HG02970 (cell line): ENCODE measurements around the gene TSPAN9.

Experiments used
- ATAC-seq: cut with Tn5 transposase; IDR thresholded peaks from one replicate; pipeline ENCODE4 v1.9.1; 2021; ENCODE audit warnings: mild to moderate bottlenecking, moderate library complexity, moderate number of reproducible peaks; ENCODE audit not compliant: unreplicated experiment, low FRiP score

Gene TSPAN9

DNA sequence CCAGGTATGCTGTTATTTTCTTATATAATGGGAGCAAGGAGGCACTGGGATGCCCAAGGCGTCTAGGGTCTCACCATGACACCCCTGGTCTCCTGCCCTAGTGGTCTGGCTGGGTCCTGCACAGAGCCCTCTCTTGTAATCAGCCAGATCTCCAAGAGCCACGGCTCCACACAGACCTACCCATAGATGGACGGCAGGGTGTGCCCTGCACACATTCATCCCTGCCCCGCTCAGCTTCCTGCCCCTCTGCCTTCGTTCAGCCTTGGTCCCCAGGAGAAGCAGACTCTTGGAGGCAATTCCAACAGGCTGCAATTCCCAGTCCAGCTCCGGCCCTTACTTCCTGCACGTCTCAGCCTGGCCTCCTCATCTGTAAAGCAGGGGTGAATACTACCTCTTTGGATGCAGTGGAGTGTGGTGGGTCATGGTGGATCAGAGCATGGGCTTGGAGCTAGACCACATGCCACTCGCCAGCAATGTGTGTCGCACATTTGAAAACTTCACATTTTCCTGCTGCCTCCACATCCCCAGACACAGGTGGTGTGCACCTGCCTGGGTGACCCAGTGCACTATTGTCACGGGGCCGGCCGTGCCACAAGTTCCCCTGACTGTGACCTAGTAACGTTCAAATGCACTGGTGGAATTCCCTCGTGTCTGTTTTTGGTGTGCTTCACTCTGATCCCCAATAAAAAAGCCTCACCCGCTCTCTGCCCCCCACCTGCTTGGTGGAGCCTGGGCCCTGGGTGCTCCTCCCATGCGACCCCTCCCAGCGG is 242.7 kb downstream of the TSPAN9 start:
- ATAC-seq = no peak

DNA sequence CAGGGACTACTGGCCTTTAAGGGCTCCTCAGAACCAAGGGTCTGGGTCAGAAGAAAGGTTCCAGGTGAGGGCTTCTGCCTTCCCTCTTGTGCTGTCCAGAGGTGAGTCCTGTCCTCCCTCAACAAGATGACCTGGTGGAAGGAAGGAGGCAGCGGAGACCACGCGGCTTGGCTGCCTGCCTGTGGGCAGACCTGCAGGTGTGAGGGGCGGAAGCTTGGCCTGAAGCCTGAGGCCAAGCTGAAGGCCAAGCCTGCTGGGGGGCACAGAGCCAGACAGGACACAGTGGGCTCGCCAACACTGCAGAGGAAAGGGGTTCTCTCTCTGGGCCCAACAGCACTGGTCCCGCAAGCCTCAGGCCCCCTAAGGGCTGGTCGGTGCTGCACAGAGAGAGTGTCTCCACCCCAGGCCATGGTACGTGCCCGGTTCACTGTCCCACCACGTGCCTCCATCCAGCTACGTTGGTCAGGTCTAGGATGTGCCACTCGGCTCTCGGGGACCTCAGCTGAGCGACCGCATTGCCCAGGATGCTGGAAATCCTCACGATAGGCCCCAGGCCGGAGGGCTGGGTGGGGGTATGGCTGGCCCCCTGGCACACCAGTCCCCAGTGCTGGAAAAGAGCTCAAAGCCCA is 243.8 kb downstream of the TSPAN9 start:
- no peak for ATAC-seq

DNA sequence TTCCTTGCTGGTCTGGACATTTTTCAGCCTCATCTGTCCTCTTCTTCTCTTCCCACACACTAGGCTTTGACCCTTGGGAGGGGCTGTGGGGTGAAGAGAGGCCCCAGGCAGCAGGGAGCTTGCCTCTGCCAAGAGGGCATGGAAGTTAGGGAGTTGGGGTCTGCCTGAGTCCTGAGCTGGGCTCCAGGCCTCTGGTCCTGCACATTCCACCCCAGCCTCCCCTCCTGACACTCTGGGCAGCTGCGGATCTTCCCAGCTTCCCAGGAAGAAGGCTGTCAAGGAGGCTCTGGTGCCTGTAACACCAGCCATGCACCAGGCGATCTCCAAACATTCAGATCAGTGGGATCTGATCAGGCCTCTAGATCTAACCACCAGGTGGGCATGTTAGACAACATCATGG is 244.7 kb downstream of the TSPAN9 start:
- no peak for ATAC-seq

DNA sequence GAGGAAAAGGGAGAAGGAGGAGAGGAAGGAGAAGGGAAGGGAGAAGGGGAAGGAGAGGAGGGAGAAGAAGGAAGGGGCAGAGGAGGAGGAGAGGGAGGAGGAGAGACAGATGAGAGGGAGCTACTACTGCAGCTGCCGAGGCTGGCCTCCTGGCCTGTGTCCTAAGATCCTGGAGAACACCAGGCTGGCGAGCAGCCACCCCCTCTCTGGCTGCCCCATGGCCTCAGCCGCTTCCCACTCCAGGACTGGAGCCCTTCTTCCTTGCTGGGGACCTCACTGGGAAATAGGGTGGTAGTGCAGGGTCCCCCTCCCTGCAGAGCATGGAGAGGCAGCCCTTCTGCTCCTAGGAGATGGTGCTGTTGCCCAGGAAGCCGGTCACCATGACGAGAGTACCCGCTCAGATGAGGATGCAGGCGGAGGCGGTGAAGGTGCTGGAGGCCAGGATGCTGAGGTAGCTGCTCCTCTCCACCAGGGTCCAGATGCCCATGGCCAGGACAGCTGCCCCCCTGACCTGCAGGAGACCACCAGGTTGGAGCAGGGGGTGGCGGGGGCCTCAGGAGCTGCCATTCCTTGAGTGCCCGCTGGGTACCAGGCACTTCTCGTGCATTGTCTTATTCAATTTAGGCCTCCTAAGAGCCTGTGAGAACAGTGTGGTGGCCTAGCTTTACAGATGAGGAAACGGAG is 246.0 kb downstream of the TSPAN9 start:
- no peak for ATAC-seq

DNA sequence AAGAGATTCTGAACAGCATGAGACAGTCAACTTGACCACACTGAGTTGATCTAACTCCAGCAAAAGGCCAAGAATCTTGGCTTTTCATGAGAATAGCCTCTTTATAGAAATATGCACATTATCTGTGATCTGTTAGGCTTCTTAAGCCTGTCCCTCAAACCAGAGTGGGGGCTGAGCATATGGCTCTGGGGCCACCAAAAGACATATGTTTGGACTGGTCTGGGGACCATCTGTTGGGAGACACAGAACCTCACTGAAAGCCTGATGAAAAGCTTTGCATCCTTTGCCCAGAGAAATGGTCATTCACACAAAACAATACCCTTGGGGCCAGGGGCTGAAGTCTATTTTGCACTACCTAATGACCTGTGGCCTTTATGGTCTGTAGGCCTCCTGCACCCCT is 248.6 kb downstream of the TSPAN9 start:
- no peak for ATAC-seq

DNA sequence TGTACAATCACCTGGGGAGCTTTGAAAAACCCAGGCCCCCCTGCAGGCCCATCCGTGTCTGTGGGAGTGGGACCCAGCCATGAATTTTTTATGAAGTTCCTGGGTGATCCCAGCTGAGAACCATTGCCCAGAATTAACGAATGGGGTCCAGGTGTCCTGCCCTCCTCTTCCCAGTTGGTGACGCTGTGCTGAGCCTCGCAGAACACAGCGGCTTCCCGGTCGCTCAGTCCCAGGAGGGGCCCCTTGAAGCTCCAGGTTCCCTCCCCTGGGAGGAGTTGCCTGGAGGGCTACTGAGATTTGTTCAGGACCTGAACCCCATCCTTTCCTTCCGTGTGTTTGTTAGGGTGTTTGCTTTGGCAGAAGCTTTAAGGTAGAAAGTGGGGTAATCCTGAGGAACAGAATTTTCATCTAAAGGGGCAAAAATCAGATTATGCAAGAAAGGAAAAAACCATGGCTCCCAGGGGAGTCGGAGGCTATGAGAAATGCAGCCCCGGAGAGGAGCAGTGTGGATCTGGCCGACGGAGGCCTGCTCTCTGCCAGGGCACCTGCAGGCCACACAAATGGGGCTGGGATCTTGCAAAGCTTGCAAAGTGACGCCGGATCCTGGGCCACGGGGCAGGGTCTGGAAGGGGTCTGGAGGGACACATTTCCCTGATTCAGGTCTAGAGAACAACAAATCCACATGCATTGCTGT is 249.1 kb downstream of the TSPAN9 start:
- ATAC-seq = no peak

DNA sequence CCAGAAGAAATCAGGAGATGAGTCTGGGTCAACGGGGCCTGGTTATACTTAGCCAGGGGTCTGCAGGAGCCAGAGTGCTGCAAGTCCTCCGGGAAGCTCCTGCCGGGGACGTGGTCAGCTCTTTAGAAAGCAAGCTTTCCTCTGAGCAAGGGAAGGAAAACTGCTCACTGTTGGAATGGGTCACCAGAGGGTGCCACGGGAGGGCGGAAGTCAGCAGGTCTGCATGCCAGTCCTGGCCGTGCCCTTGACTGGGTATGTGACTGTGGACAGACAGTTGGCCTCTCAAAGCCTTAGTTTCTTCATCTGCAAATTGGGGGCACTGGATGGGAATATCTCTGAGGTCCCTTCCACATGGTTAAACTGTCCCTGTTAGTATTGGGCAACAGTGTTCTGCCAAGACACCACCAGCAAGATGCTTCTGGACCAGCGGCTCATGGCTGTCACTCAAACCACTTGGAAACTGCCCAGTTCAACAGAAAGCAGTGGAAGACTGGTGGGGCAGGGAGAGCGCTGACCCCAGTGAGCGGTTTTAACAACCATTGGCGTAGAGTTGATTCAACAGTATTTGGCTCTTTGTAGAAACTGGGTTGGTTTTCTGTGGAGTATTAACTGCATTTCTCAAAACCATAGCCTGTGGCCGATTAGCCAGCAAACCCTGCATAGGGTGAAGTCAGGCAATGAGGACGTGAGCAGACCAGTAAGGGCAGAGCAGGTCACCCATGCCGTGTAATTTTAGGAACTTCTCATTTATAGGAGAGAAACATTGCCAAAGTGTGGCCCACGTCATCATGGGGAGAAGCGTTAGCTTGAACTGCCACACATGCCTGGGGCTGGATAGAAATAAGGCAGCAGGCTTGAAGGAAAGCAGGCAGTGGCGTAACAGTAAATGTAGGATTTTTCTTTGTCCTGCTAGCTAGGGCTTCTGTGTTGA is 249.9 kb downstream of the TSPAN9 start:
- no peak for ATAC-seq

DNA sequence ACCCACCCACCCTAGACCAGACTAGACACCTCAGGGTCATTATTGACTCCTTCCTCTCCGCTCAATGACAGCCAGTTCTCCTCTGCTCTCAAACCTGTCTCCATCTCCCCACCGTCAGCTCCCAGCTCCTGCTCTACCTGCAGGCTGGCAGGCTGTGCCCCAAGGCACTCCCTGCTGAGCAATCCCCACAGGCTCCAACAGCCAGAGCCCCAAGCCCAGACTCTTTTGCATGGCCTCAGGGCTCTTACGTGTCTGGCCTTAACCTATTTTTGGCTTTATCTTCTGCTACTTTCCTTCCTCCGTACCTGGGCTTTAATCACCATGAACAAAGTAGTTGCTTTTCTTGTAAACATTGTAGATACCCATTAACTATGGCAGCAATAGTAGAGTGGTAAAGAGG is 250.9 kb downstream of the TSPAN9 start:
- ATAC-seq = no peak

DNA sequence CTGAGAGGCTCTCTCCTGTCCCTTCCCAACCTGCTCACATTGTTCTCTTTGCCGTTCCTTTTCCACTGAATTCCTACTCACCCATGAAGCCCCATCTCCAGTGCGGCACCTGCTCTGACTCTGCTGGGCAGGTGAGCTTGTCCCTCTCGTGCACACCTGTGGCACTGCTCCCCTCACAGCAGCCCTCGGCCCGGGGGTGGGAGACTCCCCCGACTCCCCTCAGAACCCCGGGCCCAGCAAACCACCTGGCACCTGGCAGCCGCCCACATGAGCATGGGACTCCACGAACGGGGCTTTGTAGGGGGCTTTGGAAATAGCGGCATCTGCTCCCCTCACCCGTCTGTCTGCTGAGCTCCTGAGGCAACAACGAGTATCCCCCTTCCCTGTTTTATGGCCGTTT is 251.4 kb downstream of the TSPAN9 start:
- no peak for ATAC-seq

DNA sequence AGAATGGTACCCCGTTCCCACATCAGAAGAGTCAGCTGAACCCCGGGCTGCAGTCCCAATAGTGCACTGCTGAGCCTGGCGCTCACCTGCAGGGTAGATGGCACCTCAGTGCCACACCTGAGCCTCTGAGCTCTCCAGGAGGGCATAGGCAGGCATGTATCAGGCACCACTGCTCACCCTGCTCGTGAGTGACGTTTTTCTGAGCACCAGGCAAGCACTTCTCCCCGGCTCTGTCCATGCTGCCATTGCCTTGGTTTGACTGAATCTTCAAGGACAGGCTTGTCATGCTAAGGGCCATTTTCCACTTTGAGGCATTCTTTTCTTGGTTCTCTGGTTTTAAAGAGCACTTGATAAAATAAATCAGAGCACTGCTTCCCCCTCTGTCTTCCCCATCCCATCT is 252.2 kb downstream of the TSPAN9 start:
- ATAC-seq = no peak

DNA sequence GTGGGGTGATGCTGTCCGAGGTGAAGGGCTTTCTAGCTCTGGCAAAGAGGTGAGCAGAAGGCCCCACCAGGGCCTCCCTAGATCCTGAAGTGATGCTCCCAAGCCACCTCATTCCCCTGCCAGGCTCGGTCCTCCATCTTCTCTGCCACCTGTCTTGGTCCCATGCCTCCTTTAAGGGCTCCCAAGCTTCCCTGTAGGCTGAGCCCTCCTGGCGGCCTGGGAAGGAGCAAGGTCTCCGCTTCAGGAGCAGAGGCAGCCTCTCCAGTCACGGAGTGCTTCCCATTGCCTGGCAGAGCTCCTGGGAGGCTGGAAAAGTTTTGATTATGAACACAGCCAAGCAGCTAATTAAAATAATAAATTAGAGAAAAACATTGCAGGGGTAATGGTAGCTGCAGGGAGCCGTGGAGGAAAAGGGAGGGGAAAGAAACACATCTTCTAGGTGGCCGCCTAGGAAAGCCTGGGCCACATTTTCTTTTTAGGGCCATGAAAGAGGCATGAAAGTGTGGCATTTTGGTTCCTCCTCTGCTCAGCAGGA is 253.9 kb downstream of the TSPAN9 start:
- ATAC-seq = no peak

DNA sequence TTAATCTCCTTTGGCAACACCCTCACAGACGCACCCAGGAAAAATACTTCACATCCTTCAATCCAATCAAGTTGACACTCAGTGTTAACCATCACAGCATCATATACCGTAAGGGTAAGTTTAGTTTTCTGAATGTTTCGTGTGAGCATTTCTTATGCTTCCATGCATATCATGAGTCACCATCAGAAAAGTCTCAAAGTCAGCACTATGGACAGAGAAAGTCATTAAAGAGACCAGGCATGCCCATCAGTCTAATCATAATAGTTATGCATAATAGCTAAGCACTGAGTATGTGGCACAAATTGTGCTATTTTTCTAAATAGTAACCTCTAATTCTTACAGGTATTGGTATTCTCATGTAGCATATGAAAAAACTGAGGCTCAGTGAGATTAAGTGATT is 255.0 kb downstream of the TSPAN9 start:
- ATAC-seq = no peak

DNA sequence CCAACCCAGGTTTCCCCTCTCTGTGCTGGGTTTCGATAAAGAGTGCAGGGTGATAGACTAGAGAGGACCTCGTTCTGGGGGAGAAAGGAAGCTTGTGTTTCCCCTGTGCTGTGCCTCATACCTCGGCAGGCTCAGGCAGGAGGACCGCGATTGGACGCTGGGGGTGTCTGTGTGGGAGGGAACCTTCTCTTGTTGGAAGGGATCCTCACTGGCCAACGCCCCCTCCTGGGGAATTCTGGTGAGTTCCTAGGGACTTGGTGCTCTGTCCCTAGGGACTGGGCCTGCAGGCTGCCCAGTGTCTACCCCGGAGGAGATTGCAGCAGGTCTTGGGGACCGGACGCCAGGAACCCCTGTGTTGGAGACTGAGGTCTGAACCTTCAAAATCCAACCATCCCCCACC is 256.4 kb downstream of the TSPAN9 start:
- no peak for ATAC-seq

DNA sequence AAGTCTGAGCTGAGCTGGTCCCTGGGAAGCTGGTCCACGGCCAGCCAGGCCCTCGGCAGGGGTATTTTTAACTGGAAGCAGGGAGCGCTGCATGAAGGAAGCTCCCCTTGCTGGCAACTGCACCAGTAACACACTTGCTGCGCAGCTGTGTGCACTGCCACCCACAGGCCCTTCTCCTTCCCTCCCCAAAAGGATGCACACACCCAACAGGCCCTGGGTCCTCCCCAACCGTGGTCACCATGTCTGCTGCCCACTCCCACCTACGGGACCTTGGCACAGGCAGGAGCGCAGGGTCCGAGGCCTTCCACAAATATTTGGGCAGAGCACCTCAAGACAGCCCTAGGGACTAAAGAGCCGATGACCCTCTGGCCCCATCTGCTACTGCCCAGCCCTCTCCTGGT is 256.8 kb downstream of the TSPAN9 start:
- ATAC-seq = no peak

DNA sequence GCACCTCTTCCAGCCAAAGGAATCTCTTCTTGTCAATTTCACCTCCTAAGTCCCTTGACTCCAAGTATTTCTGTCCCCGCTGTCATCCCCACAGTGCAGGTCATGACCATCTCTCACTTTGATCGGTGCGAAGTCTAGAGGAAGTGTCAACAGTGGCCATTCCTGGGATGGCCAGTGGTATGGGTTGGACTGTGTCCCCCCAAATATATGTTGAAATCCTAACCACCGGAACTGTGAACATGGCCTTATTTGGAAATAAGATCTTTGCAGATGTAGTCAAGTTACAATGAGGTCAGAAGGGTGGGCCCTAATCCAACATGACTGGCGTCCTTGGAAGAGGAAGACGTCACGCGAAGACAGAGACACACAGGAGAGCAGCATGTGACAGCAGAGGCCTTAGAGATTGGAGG is 257.9 kb downstream of the TSPAN9 start:
- no peak for ATAC-seq
